Measurements from ENCODE around the gene SFT2D2.

The SFT2D2 gene

GRCh38 chr1:168187177-168187576, 38.6 kb upstream of the SFT2D2 start:
- TF ChIP-seq MYC (IDR thresholded peaks at IDR 0.05; ENCODE audit: low read depth, low read length) = no peak
- TF ChIP-seq MAX (IDR thresholded peaks at IDR 0.05; ENCODE audit: low read depth, low read length) = no peak
- no peak for TF ChIP-seq POLR2A (IDR thresholded peaks at IDR 0.05; ENCODE audit: extremely low read depth, insufficient read length)
- no peak for TF ChIP-seq CTCF (IDR thresholded peaks at IDR 0.05; ENCODE audit: low read depth, low read length)

GRCh38 chr1:168190403-168190802, 35.4 kb upstream of the SFT2D2 start:
- no peak for DNase-seq (ENCODE audit: low read depth)
- no peak overlapping the region for H3K4me3 ChIP-seq (ENCODE audit: low read depth, low read length)
- no peak for TF ChIP-seq MAX (IDR thresholded peaks at IDR 0.05; ENCODE audit: low read depth, low read length)
- TF ChIP-seq MYC (IDR thresholded peaks at IDR 0.05; ENCODE audit: low read depth, low read length) = no peak
- TF ChIP-seq CTCF (IDR thresholded peaks at IDR 0.05; ENCODE audit: low read depth, low read length) = no peak
- no peak for TF ChIP-seq POLR2A (IDR thresholded peaks at IDR 0.05; ENCODE audit: extremely low read depth, insufficient read length)

More at GRCh38 chr1:168187177-168187576, 38.6 kb upstream of the SFT2D2 start:
- no peak for DNase-seq (ENCODE audit: low read depth)
- no peak overlapping the region for H3K4me3 ChIP-seq (ENCODE audit: low read depth, low read length)

- TF ChIP-seq CTCF (IDR thresholded peaks at IDR 0.05; ENCODE audit: low read depth, low read length) (no peak), POLR2A (IDR thresholded peaks at IDR 0.05; ENCODE audit: extremely low read depth, insufficient read length) (no peak), MAX (IDR thresholded peaks at IDR 0.05; ENCODE audit: low read depth, low read length) (no peak), MYC (IDR thresholded peaks at IDR 0.05; ENCODE audit: low read depth, low read length) (no peak)
- H3K4me3 ChIP-seq (ENCODE audit: low read depth, low read length) = no peak overlapping the region
- no peak for DNase-seq (ENCODE audit: low read depth)
These were observed 30.3 kb upstream of the SFT2D2 start for GRCh38 chr1:168195199-168196135.

- TF ChIP-seq POLR2A (IDR thresholded peaks at IDR 0.05; ENCODE audit: extremely low read depth, insufficient read length) (no peak), MYC (IDR thresholded peaks at IDR 0.05; ENCODE audit: low read depth, low read length) (no peak), MAX (IDR thresholded peaks at IDR 0.05; ENCODE audit: low read depth, low read length) (no peak), CTCF (IDR thresholded peaks at IDR 0.05; ENCODE audit: low read depth, low read length) (no peak)
- no peak for DNase-seq (ENCODE audit: low read depth)
- no peak overlapping the region for H3K4me3 ChIP-seq (ENCODE audit: low read depth, low read length)
These were observed 26.7 kb upstream of the SFT2D2 start for GRCh38 chr1:168199056-168199455.

GRCh38 chr1:168202941-168203654, 22.7 kb upstream of the SFT2D2 start:
- H3K4me3 ChIP-seq (ENCODE audit: low read depth, low read length) = no peak overlapping the region
- no peak for TF ChIP-seq CTCF (IDR thresholded peaks at IDR 0.05; ENCODE audit: low read depth, low read length)
- TF ChIP-seq POLR2A (IDR thresholded peaks at IDR 0.05; ENCODE audit: extremely low read depth, insufficient read length) = no peak
- TF ChIP-seq MAX (IDR thresholded peaks at IDR 0.05; ENCODE audit: low read depth, low read length) = no peak
- TF ChIP-seq MYC (IDR thresholded peaks at IDR 0.05; ENCODE audit: low read depth, low read length) = no peak
- DNase-seq (ENCODE audit: low read depth) = peak; percentile 60

Measured in NB4 (cell line).